ENCODE results near the gene ALDH1A1.

- TF ChIP-seq, protein P1, sequence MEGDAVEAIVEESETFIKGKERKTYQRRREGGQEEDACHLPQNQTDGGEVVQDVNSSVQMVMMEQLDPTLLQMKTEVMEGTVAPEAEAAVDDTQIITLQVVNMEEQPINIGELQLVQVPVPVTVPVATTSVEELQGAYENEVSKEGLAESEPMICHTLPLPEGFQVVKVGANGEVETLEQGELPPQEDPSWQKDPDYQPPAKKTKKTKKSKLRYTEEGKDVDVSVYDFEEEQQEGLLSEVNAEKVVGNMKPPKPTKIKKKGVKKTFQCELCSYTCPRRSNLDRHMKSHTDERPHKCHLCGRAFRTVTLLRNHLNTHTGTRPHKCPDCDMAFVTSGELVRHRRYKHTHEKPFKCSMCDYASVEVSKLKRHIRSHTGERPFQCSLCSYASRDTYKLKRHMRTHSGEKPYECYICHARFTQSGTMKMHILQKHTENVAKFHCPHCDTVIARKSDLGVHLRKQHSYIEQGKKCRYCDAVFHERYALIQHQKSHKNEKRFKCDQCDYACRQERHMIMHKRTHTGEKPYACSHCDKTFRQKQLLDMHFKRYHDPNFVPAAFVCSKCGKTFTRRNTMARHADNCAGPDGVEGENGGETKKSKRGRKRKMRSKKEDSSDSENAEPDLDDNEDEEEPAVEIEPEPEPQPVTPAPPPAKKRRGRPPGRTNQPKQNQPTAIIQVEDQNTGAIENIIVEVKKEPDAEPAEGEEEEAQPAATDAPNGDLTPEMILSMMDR (conservative IDR thresholded peaks at IDR 0.05 in 1 of 2, IDR thresholded peaks at IDR 0.05 in 1 of 2; ENCODE audit: extremely low read depth in 1 of 2, insufficient read depth in 1 of 2, low read depth in 1 of 2, low read length in 2 of 2): no peak
- TF ChIP-seq EZH2 (IDR thresholded peaks at IDR 0.05; ENCODE audit: borderline replicate concordance, low read length): no peak
Measured at GRCh38 chr9:72896439-72896838, 56.4 kb downstream of the ALDH1A1 start.
